AG04449 (cell line): ENCODE measurements around the gene EHMT1.
"Not testable (repeated sequence)": the region's sequence is repeated elsewhere in the genome, so short reads cannot be mapped to it uniquely, and the experiment has no call there.

Source experiments
- CTCF ChIA-PET: fragments of 350-600 bp; formaldehyde crosslinking; extraction: SDS; loops from one replicate; lab custom pipeline; 2021; ENCODE audit warnings: antibody characterized with exemption; lab: Yijun Ruan, JAX
- POLR2A ChIA-PET: fragments of 400-600, 350-600 bp; formaldehyde crosslinking; extraction: SDS; loops from one replicate; lab custom pipeline; 2020; ENCODE audit warnings: antibody characterized with exemption, inconsistent platforms; lab: Yijun Ruan, JAX
- DNase-seq: peaks from one replicate; pipeline ENCODE4 v3.0.0-alpha.2; 2010; ENCODE audit warnings: low read depth, low spot score
- H3K4me3 ChIP-seq: 2 replicates; pipeline ENCODE4 v1.5.1; 2011; ENCODE audit warnings: low read depth, mild to moderate bottlenecking, control low read depth, low read length
- CTCF ChIP-seq: IDR thresholded peaks from one replicate; pipeline ENCODE4 v1.5.1; 2011; ENCODE audit warnings: mild to moderate bottlenecking, moderate library complexity, low read length, control low read depth, inconsistent platforms; ENCODE audit not compliant: insufficient read depth; ENCODE audit errors: missing control alignments

EHMT1 gene

GRCh38 chr9:137593176-137593575, 25.6 kb upstream of the EHMT1 start:
- no peak for DNase-seq
- CTCF ChIA-PET = interaction anchor here (1.0 to 1.3 kb wide), 3 partner anchors 11 to 291 kb away, joined by 3 to 4 read pairs (median 3); partner anchors contain the start of gene NRARP
- no peak overlapping the region for H3K4me3 ChIP-seq
- no peak for TF ChIP-seq CTCF
- POLR2A ChIA-PET = no interaction called here

GRCh38 chr9:137596577-137596976, 22.2 kb upstream of the EHMT1 start:
- H3K4me3 ChIP-seq, POLR2A ChIA-PET, DNase-seq: not testable (repeated sequence)
- CTCF ChIA-PET = interaction anchor here (2.1 kb wide), 1 partner anchor 18 kb away, joined by 14 read pairs; the partner anchor contains the start of gene DPH7

GRCh38 chr9:137598943-137599342, 19.9 kb upstream of the EHMT1 start:
- ChIA-PET POLR2A (interaction anchor here (0.9 kb wide), 1 partner anchor 16 kb away, joined by 3 read pairs; no protein-coding TSS in a partner anchor), CTCF (interaction anchor here (0.9 kb wide), 1 partner anchor 10 kb away, joined by 3 read pairs; no protein-coding TSS in a partner anchor)
- H3K4me3 ChIP-seq = no peak overlapping the region
- DNase-seq = no peak
- no peak for TF ChIP-seq CTCF

- no peak for DNase-seq
- CTCF ChIA-PET = interaction anchor here (1.2 to 1.7 kb wide), 3 partner anchors 11 to 25 kb away, joined by 4 to 6 read pairs (median 5); partner anchors contain the start of gene DPH7
- TF ChIP-seq CTCF = no peak
- POLR2A ChIA-PET = no interaction called here
- no peak overlapping the region for H3K4me3 ChIP-seq
Observed at GRCh38 chr9:137602661-137603060, 16.1 kb upstream of the EHMT1 start.

- ChIA-PET POLR2A (no interaction called here), CTCF (interaction anchor here (1.4 to 1.7 kb wide), 2 partner anchors 11 to 12 kb away, joined by 4 to 6 read pairs; no protein-coding TSS in a partner anchor)
- DNase-seq = no peak
- no peak overlapping the region for H3K4me3 ChIP-seq
- TF ChIP-seq CTCF = no peak
Observed at GRCh38 chr9:137603879-137604278, 14.9 kb upstream of the EHMT1 start.

GRCh38 chr9:137604345-137605086, 14.3 kb upstream of the EHMT1 start:
- ChIA-PET POLR2A (interaction anchor here (1.1 to 1.2 kb wide), 2 partner anchors 10 to 14 kb away, joined by 3 to 7 read pairs; partner anchors contain the start of gene EHMT1), CTCF (interaction anchor here (1.4 kb wide), 1 partner anchor 11 kb away, joined by 4 read pairs; no protein-coding TSS in a partner anchor)
- TF ChIP-seq CTCF = no peak
- no peak for DNase-seq
- H3K4me3 ChIP-seq = peak overlapping the region; percentile 64
